GM21825 (cell line): Measurements from ENCODE around the gene STAC2.

Experiments
- ATAC-seq: cut with Tn5 transposase; IDR thresholded peaks from one replicate; pipeline ENCODE4 v1.9.1; 2021; ENCODE audit warnings: mild to moderate bottlenecking, moderate library complexity; ENCODE audit not compliant: unreplicated experiment

The STAC2 gene

GRCh38 chr17:39231591-39232551, 6.1 kb upstream of the STAC2 start:
- no peak for ATAC-seq

- ATAC-seq = no peak
Observed at GRCh38 chr17:39231091-39231561, 5.4 kb upstream of the STAC2 start.

GRCh38 chr17:39230361-39230760, 4.6 kb upstream of the STAC2 start:
- ATAC-seq = no peak

GRCh38 chr17:39229274-39229913, 3.6 kb upstream of the STAC2 start:
- no peak for ATAC-seq

- no peak for ATAC-seq
Observed at GRCh38 chr17:39227364-39227919, 1.7 kb upstream of the STAC2 start.

- no peak for ATAC-seq
Observed at GRCh38 chr17:39225959-39226683, 376 bp upstream of the STAC2 start.

GRCh38 chr17:39224778-39225307, 902 bp downstream of the STAC2 start:
- no peak for ATAC-seq

- no peak for ATAC-seq
Observed at GRCh38 chr17:39223907-39224777, 1.6 kb downstream of the STAC2 start.

- ATAC-seq = no peak
Observed at GRCh38 chr17:39222866-39223834, 2.6 kb downstream of the STAC2 start.

- no peak for ATAC-seq
Observed at GRCh38 chr17:39222151-39222550, 3.6 kb downstream of the STAC2 start.

DNA sequence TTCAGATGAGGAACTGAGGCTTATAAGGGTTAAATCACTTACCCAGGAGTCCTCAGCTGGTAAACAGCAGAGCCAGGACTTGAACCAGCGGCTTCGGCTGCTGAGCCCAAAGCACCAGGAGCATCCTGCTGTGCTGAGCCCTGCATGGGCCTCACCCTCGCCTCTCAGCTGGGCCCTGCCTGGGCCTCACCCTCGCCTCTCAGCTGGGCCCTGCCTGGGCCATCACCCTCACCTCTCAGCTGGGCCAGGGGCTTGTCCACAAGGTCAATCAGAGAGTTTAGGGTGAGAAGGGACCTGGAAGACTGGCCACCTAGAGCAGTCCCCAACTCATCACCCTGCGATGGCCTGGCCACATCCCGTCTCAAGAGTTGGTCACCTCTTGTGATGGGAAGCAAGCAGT, 4.2 kb downstream of the STAC2 start:
- no peak for ATAC-seq

DNA sequence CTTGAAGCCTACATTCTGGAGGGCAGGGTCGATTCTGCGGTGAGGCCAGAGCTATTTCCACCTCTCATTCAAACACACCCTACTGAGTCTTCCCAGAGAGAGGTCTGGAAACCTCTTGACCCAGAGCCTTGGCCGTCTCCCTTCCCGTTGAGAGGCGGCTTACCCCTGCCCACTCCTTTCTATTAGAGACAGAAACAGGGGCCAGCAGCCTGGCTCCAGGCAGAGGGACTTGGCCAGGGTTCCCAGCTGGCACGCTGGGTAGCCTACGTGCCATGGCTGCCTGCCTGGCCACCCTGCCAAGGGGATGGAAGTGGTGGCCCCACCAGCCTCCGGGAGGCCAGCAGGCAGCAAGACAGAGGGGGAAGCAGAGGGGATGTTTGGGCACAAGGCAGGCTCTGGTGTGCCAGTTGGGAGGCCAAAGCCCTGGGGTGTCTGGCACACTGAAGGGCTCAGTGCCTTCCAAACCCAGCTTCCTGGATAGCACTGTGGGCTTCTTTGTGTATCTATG, 6.0 kb downstream of the STAC2 start:
- no peak for ATAC-seq

DNA sequence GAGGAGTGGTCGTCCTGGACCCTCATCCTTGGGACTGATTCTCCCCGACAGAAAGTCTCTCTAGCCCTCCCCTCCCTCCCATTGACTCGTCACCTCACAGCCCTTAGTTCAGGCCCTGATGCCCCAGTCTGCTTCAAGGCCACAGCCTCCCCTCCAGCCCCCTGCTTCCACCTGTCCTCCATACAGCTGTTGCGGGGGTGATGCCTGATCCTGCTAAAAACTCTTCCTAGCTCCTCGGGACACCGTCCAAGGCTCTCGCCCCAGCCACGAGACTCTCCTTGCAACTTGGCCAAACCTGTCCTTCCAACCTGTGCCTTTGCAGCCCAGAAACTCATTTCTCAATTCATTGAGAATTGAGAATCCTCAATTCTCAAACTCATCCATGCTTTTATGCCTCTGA, 6.8 kb downstream of the STAC2 start:
- no peak for ATAC-seq

- no peak for ATAC-seq
Observed at GRCh38 chr17:39217734-39218369, 7.9 kb downstream of the STAC2 start.

DNA sequence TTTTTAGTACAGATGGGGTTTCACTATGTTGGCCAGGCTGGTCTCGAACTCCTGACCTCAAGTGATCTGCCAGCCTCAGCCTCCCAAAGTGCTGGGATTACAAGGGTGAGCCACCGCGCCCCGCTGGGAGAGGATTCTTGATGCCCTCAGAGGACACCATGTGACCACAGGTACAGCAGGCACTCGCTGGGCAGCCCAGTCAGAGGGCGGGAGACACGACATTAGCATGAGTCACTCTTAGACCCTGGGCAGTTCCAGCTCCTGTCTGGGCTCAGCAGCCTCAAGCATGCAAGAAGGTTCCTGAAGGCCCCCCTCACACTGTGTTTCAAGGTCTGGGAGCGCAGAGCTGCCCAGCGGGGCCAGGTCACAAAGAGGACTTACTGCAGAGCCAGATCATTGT, 11.9 kb downstream of the STAC2 start:
- no peak for ATAC-seq

GRCh38 chr17:39212841-39213480, 12.8 kb downstream of the STAC2 start:
- no peak for ATAC-seq

- ATAC-seq = no peak
Observed at GRCh38 chr17:39212195-39212810, 13.4 kb downstream of the STAC2 start.
